ENCODE results near the gene CHRM2. TPM values are rescaled to one million over a fixed set of nuclear protein-coding genes. Genes with fewer than 3 reads are reported as not detected.

The CHRM2 gene
- total RNA-seq, 1 experiment from 2014 or later: not detected

GRCh38 chr7:136938476-136938875 is 70.0 kb downstream of the CHRM2 start:
- Mint-ChIP-seq H3K9me3 (ENCODE audit: low read depth, unreplicated experiment) (peaks cover 7% of the 10 kb centered on the region), H3K27me3 (ENCODE audit: unreplicated experiment) (no peaks in the 10 kb centered on the region), H3K4me3 (ENCODE audit: low read depth, unreplicated experiment) (no peak overlapping the region), H3K4me1 (ENCODE audit: low read depth, unreplicated experiment) (no peaks in the 10 kb centered on the region), H3K36me3 (ENCODE audit: insufficient read depth, unreplicated experiment) (no peaks in the 10 kb centered on the region), H3K27ac (ENCODE audit: unreplicated experiment) (no peak overlapping the region)
- TF ChIP-seq CTCF (IDR thresholded peaks at IDR 0.05; ENCODE audit: unreplicated experiment): no peak
- DNase-seq: no peak
- intact Hi-C loops (cut with micrococcal nuclease; ENCODE audit: unreplicated experiment): no loop called here
- no TSS peak for BruUV-seq (replicated peaks)
- CTCF ChIA-PET: no interaction called here

- Mint-ChIP-seq H3K9me3 (ENCODE audit: low read depth, unreplicated experiment) (peaks cover 6% of the 10 kb centered on the region), H3K4me1 (ENCODE audit: low read depth, unreplicated experiment) (no peaks in the 10 kb centered on the region), H3K27me3 (ENCODE audit: unreplicated experiment) (no peaks in the 10 kb centered on the region), H3K4me3 (ENCODE audit: low read depth, unreplicated experiment) (no peak overlapping the region), H3K36me3 (ENCODE audit: insufficient read depth, unreplicated experiment) (no peaks in the 10 kb centered on the region), H3K27ac (ENCODE audit: unreplicated experiment) (no peak overlapping the region)
- DNase-seq: no peak
- BruUV-seq (replicated peaks): no TSS peak
- CTCF ChIA-PET: no interaction called here
- TF ChIP-seq CTCF (IDR thresholded peaks at IDR 0.05; ENCODE audit: unreplicated experiment): no peak
- intact Hi-C loops (cut with micrococcal nuclease; ENCODE audit: unreplicated experiment): no loop called here
These were observed 71.7 kb downstream of the CHRM2 start for GRCh38 chr7:136940122-136940521.

GRCh38 chr7:136940917-136941316 is 72.5 kb downstream of the CHRM2 start:
- intact Hi-C loops (cut with micrococcal nuclease; ENCODE audit: unreplicated experiment): no loop called here
- no peaks in the 10 kb centered on the region for H3K4me1 Mint-ChIP-seq (ENCODE audit: low read depth, unreplicated experiment)
- H3K27ac Mint-ChIP-seq (ENCODE audit: unreplicated experiment): no peak overlapping the region
- TF ChIP-seq CTCF (IDR thresholded peaks at IDR 0.05; ENCODE audit: unreplicated experiment): no peak
- CTCF ChIA-PET: no interaction called here
- no peaks in the 10 kb centered on the region for H3K36me3 Mint-ChIP-seq (ENCODE audit: insufficient read depth, unreplicated experiment)
- no peak overlapping the region for H3K4me3 Mint-ChIP-seq (ENCODE audit: low read depth, unreplicated experiment)
- DNase-seq: no peak
- peaks cover 4% of the 10 kb centered on the region for H3K9me3 Mint-ChIP-seq (ENCODE audit: low read depth, unreplicated experiment)
- no TSS peak for BruUV-seq (replicated peaks)
- no peaks in the 10 kb centered on the region for H3K27me3 Mint-ChIP-seq (ENCODE audit: unreplicated experiment)

- Mint-ChIP-seq H3K27ac (ENCODE audit: unreplicated experiment) (no peak overlapping the region), H3K4me1 (ENCODE audit: low read depth, unreplicated experiment) (no peaks in the 10 kb centered on the region), H3K36me3 (ENCODE audit: insufficient read depth, unreplicated experiment) (no peaks in the 10 kb centered on the region), H3K27me3 (ENCODE audit: unreplicated experiment) (no peaks in the 10 kb centered on the region), H3K4me3 (ENCODE audit: low read depth, unreplicated experiment) (no peak overlapping the region), H3K9me3 (ENCODE audit: low read depth, unreplicated experiment) (peaks cover 4% of the 10 kb centered on the region)
- intact Hi-C loops (cut with micrococcal nuclease; ENCODE audit: unreplicated experiment): no loop called here
- no peak for DNase-seq
- CTCF ChIA-PET: no interaction called here
- TF ChIP-seq CTCF (IDR thresholded peaks at IDR 0.05; ENCODE audit: unreplicated experiment): no peak
- no TSS peak for BruUV-seq (replicated peaks)
These were observed 73.4 kb downstream of the CHRM2 start for GRCh38 chr7:136941816-136942215.

- no peak for DNase-seq
- Mint-ChIP-seq H3K27ac (ENCODE audit: unreplicated experiment) (no peak overlapping the region), H3K9me3 (ENCODE audit: low read depth, unreplicated experiment) (peaks cover 4% of the 10 kb centered on the region), H3K27me3 (ENCODE audit: unreplicated experiment) (no peaks in the 10 kb centered on the region), H3K4me3 (ENCODE audit: low read depth, unreplicated experiment) (no peak overlapping the region), H3K36me3 (ENCODE audit: insufficient read depth, unreplicated experiment) (no peaks in the 10 kb centered on the region), H3K4me1 (ENCODE audit: low read depth, unreplicated experiment) (no peaks in the 10 kb centered on the region)
- BruUV-seq (replicated peaks): no TSS peak
- no peak for TF ChIP-seq CTCF (IDR thresholded peaks at IDR 0.05; ENCODE audit: unreplicated experiment)
- intact Hi-C loops (cut with micrococcal nuclease; ENCODE audit: unreplicated experiment): no loop called here
- CTCF ChIA-PET: no interaction called here
These were observed 73.9 kb downstream of the CHRM2 start for GRCh38 chr7:136942401-136942800.
